Nucleus accumbens (tissue), 56 donors: ENCODE measurements around the gene TDRD12.
"Not testable (repeated sequence)": the region's sequence is repeated elsewhere in the genome, so short reads cannot be mapped to it uniquely, and the experiment has no call there.

Source experiments
- DNase-seq, 56 donors: peaks; one replicate each; lab custom pipeline; 2025; lab: John Stamatoyannopoulos, UW

The TDRD12 gene

GRCh38 chr19:32745594-32746251 is 26.2 kb downstream of the TDRD12 start:
- peak in 2 of 56 donors; percentile 2 to 6 for DNase-seq

DNA sequence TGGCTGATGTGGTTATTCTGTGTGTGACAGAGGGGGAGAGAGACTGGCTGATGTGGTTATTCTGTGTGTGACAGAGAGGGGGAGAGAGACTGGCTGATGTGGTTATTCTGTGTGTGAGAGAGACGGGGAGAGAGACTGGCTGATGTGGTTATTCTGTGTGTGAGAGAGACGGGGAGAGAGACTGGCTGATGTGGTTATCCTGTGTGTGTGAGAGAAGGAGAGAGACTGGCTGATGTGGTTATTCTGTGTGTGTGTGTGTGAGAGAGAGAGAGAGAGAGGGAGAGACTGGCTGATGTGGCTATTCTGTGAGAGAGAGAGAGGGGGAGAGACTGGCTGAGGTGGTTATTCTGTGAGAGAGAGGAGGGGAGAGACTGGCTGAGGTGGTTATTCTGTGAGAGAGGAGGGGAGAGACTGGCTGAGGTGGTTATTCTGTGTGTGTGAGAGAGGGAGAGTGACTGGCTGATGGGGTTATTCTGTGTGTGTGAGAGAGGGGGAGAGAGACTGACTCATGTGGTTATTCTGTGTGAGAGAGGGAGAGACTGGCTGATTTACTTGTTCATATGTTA is 27.1 kb downstream of the TDRD12 start:
- peak in 1 of 56 donors; percentile 3 for DNase-seq

DNA sequence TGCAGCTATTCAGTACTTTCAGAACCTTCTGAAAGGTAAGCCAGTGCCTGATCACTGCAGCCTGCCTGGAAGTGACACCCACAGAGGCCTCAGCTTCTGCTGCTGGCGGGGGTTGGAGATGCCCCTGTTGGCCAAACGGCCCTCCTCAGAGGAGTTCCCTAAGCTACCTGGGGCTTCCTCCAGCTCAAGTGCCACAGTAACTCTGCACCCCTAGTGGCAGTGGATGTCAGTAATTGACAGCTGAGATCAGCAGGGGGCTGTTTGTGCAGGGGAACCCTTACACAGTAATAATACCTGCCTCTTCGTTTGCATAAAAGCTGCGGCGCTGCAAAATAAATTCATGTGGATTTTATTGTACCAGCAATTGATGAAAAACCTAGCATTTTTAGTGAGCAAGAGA is 28.9 kb downstream of the TDRD12 start:
- no peak for DNase-seq

DNA sequence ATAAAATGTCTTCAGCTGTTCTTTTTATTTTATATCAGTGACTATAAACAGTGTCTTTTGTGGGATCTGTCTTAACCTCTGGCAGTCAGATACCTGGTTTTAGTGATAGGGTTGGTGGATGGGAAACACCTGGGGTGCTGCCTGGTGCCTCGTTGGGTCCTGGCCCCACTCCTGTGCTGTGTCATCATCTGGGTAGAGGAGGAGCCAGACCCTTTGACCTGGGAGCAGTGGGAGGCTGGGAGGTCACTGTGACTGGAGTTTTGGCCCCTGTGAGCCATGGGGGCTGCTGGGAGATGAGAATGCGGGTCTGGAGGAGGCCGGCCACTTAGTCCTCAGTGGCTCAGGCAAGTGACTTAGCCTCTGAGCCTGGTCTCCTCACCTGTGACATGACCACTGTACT is 29.4 kb downstream of the TDRD12 start:
- no peak for DNase-seq

GRCh38 chr19:32749361-32749760 is 29.8 kb downstream of the TDRD12 start:
- no peak for DNase-seq

DNA sequence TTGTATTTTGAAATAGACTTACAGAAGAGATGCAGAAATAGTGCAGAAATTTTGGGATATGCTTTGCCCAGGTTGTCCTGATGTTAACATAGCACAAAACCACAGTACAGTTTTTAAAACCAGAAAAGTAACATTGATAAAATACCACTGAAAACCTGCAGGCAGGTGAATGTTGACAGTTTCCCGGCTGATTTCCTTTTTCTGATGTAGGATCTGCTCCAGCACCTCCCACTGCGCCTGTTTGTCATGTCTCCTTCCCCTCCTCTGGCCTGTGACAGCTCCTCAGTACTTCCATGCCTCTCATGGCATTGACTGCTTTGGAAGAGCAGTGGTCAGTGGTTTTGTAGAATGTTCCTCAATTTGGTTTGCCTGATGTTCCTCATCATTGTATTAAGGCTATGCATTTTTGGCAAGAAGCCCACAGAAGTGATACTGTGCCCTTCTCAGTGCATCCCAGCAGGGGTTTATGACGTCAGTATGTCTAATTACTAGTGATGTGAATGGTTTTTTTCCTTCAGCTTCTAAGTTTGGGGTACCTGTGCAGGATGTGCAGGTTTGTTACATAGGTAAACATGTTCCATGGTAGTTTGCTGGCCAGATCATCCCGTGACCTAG is 31.0 kb downstream of the TDRD12 start:
- no peak for DNase-seq

GRCh38 chr19:32751066-32751465 is 31.5 kb downstream of the TDRD12 start:
- DNase-seq, result no peak

GRCh38 chr19:32757189-32757588 is 37.6 kb downstream of the TDRD12 start:
- DNase-seq, result no peak

DNA sequence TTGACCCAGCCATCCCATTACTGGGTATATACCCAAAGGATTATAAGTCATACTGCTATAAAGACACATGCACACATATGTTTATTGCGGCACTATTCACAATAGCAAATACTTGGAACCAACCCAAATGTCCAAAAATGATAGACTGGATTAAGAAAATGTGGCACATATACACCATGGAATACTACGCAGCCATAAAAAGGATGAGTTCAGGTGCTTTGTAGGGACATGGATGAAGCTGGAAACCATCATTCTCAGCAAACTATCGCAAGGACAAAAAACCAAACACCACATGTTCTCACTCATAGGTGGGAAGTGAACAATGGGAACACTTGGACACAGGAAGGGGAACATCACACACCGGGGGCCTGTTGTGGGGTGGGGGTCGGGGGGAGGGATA is 45.8 kb downstream of the TDRD12 start:
- DNase-seq, result not testable (repeated sequence)

DNA sequence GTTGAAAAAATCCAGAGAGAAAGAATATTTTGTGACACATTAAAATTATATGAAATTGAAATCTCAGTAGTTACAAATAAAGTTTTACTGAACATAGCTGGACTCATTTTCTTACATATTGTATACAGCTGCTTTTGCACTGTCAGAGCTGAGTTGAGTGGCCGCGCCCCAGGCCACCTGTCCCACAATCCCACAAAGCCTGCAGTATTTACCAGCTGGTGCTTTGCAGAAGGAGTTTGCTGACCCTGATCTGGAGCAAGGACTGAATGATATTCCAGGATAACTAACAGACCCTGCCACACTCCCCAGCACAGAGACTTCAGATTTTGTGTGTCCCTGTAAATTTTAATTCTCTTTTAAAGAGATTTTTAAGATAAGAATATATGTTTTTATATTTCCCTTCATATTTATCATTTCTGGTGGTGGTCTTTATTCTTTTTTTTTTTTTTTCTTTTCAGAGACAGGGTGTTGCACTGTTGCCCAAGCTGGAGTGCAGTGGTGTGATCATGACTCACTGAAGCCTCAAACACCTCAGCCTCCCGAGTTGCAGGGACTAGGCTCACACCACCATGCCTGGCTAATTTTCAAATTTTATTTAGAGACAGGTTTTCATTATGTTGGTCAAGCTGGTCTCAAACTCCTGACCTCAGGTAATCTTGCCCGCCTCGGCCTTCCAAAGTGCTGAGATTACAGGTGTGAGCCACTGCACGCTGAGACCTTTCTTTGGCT is 48.5 kb downstream of the TDRD12 start:
- no peak for DNase-seq

DNA sequence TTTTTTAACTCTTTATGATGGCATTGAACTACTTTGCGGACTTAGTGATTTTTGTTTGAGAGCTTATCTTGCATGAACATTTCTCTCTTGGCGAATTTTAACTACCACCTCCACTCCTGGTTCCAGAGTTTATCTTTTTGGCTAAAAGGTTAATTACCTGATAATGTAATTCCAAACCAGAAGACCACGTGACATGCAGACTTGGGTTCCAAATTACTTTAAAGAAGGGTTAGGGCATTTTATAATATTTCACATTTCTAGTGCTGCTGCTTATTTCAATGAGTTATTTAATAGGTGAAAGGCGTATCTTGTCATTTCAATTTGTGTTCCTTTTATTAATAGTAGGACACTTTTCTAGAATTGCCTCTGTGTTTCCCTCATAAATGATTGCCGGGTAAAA is 52.0 kb downstream of the TDRD12 start:
- DNase-seq, result no peak

- DNase-seq, result no peak
Measured at GRCh38 chr19:32773126-32773525, 53.6 kb downstream of the TDRD12 start.

DNA sequence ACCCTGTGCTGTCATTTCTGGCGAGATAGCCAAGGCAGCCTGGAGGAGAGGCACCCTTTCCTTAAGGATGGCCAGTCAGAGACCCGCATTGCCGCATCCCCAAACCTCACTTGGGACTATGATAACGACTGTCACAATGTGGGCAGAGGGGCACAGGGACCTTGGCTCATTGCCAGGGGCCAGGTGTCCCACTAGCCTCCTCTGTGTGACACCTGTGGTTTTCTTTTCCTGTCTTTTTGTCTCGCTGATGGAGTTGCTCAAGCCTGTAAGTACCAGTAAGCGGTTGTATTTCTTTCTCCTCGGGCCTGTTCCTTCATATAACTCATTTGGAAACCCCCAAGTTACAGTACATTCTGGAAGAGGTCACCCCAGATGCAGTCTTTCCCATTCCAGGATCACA is 59.5 kb downstream of the TDRD12 start:
- DNase-seq, result no peak

DNA sequence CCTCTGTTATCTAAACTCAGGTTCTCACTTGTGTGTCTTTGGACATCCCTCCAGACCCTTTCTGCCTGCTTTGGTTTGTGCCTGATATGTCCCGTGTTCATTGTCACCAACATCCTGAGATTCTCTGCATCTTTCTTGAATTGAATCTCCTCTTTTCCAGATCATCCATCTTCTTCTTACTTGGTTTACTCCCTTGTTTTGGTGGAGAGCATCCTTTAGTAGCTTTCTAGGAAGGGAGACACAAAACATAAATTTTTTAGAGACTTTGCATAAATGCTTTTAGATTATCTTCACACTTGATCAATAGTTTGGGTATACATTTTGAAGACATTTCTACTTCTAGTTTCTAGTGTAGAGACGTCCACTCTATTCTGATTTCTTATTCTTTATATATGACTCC is 61.7 kb downstream of the TDRD12 start:
- DNase-seq, result no peak

DNA sequence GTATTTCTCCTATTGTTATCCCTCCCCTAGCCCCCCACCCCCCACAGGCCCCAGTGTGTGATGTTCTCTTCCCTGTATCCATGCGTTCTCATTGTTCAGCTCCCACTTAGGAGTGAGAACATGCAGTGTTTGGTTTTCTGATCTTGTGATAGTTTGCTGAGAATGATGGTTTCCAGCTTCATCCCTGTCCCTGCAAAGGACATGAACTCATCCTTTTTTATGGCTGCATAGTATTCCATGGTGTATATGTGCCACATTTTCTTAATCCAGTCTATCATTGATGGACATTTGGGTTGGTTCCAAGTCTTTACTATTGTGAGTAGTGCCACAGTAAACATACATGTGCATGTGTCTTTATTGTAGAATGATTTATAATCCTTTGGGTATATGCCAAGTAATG is 62.5 kb downstream of the TDRD12 start:
- DNase-seq, result not testable (repeated sequence)

DNA sequence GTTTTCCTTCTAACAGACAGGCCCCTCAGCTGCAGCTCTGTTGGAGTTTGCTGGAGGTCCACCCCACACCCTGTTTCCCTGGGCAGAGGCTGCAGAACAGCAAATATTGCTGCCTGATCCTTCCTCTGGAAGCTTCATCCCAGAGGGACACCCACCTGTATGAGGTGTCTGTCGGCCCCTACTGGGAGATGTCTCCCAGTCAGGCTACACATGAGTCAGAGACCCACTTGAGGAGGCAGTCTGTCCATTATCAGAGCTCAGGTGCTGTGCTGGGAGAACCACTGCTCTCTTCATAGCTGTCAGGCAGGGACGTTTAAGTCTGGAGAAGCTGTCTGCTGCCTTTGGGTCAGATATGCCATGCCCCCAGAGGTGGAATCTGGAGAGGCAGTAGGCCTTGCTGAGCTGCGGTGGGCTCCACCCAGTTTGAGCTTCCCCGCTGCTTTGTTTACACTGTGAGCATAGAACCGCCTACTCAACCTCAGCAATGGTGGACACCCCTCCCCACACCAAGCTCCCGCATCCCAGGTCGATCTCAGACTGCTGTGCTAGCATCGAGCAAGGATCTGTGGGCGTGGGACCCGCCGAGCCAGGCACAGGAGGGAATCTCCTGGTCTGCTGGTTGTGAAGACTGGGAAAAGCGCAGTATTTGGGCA is 67.7 kb downstream of the TDRD12 start:
- not testable (repeated sequence) for DNase-seq

DNA sequence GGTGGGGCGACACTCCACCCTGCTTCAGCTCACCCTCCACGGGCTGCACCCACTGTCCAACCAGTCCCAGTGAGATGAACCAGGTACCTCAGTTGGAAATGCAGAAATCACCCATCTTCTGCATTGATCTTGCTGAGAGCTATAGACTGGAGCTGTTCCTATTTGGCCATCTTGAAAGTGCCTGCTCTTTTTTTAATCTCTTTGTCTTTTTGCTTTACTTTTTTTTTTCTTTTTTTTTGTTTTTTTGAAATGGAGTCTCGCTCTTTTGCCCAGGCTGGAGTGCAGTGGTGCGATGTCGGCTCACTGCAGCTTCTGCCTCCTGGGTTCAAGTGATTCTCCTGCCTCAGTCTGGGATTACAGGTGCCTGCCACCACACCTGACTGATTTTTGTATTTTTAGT is 68.3 kb downstream of the TDRD12 start:
- not testable (repeated sequence) for DNase-seq

- no peak for DNase-seq
Measured at GRCh38 chr19:32789429-32789828, 69.9 kb downstream of the TDRD12 start.

DNA sequence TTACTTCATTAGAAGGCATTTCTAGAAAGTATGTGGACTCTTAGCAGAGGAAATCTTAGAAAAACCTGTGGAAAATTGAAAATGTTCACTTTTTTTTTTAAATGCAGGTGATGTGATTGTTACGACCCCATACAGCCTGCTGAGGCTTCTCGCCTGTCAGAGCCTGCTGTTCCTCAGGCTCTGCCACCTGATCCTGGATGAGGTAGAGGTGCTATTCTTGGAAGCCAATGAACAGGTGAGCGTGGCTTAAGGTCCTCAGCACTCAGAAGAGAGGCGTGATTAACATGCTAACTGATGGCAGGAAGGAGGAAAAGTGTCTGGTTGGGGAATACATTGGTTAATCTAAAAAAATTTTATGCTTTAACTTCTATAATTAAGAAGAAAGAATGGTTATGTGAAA is 78.6 kb downstream of the TDRD12 start:
- peak in 7 of 56 donors; percentile 2 to 14 (median 9) for DNase-seq

DNA sequence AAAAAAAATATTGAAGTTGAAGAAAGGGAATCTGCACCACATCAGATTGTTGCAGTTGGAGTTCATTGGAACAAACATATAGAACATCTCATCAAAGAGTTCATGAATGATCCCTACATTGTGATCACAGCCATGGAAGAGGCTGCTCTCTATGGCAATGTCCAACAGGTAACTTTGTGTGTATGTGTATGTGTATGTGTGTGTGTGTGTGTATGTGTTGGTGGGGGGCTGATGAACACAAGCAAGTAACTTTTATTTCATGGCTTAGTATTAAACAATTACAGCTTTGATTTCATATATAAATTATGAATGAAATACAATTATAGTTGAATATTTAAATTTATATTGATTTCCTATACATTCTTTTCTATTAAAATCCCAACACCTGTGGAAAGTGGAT is 80.6 kb downstream of the TDRD12 start:
- DNase-seq, result no peak

- no peak for DNase-seq
Measured at GRCh38 chr19:32800754-32801153, 81.2 kb downstream of the TDRD12 start.
